Nephron (organoid): ENCODE measurements around the gene PPM1H.

Experiments used
- H3K27ac Mint-ChIP-seq, 3 experiments: 2 replicates each; pipeline ENCODE4 v1.8.0; 2020; ENCODE audit warnings: mixed read lengths in 3 of 3, mild to moderate bottlenecking in 2 of 3, moderate library complexity in 1 of 3
- H3K27me3 Mint-ChIP-seq: 2 replicates; pipeline ENCODE4 v1.8.0; 2021; ENCODE audit warnings: low read depth, mild to moderate bottlenecking, moderate library complexity, mixed read lengths
- H3K36me3 Mint-ChIP-seq: 2 replicates; pipeline ENCODE4 v1.8.0; 2020; ENCODE audit warnings: low read depth, mixed read lengths
- H3K4me1 Mint-ChIP-seq: 2 replicates; pipeline ENCODE4 v1.8.0; 2020; ENCODE audit warnings: mixed read lengths
- H3K4me3 Mint-ChIP-seq, 3 experiments: 2 replicates each; pipeline ENCODE4 v1.8.0; 2020; ENCODE audit warnings: mild to moderate bottlenecking in 3 of 3, mixed read lengths in 3 of 3, moderate library complexity in 2 of 3
- H3K9me3 Mint-ChIP-seq: 2 replicates; pipeline ENCODE4 v1.8.0; 2020; ENCODE audit warnings: mixed read lengths
- CTCF ChIP-seq, 3 experiments: fragments of 200-600 bp; sonication (generic); IDR thresholded peaks; one replicate each; pipeline ENCODE4 v1.5.0; 2021; ENCODE audit warnings: antibody characterized with exemption in 3 of 3; ENCODE audit not compliant: unreplicated experiment in 3 of 3

The PPM1H gene

GRCh38 chr12:62694632-62695031 lies 240.3 kb downstream of the PPM1H start:
- H3K27ac Mint-ChIP-seq, result peak overlapping the region in 1 of 3 experiments; percentile 14
- H3K36me3 Mint-ChIP-seq, result peaks cover 26% of the 10 kb centered on the region
- H3K4me3 Mint-ChIP-seq, result no peak overlapping the region
- no peak for TF ChIP-seq CTCF (IDR thresholded peaks at IDR 0.05; ENCODE audit: unreplicated experiment in 3 of 3)
- peaks cover 5% of the 10 kb centered on the region for H3K27me3 Mint-ChIP-seq
- peaks cover 24% of the 10 kb centered on the region for H3K4me1 Mint-ChIP-seq
- H3K9me3 Mint-ChIP-seq, result no peaks in the 10 kb centered on the region

DNA sequence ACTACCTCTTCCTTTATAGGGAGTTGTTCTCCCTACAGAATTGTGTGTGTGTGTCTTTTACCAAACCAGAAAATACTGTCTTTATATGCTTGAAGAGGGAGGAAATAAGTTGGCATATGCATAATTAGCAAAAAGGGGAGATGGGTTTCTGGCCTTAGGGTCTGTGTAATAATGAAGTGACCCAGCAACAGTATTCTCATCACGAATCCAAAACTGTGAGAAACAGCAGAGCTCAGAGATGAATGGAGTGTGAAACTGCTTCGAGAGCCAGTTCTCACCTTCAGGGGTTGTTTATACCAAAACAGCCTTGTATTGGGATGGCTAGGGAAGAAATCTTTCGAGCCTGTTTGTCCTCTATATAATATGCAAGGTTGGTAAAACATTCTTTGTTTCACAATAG lies 240.8 kb downstream of the PPM1H start:
- Mint-ChIP-seq H3K36me3 (peaks cover 31% of the 10 kb centered on the region), H3K27me3 (peaks cover 5% of the 10 kb centered on the region)

DNA sequence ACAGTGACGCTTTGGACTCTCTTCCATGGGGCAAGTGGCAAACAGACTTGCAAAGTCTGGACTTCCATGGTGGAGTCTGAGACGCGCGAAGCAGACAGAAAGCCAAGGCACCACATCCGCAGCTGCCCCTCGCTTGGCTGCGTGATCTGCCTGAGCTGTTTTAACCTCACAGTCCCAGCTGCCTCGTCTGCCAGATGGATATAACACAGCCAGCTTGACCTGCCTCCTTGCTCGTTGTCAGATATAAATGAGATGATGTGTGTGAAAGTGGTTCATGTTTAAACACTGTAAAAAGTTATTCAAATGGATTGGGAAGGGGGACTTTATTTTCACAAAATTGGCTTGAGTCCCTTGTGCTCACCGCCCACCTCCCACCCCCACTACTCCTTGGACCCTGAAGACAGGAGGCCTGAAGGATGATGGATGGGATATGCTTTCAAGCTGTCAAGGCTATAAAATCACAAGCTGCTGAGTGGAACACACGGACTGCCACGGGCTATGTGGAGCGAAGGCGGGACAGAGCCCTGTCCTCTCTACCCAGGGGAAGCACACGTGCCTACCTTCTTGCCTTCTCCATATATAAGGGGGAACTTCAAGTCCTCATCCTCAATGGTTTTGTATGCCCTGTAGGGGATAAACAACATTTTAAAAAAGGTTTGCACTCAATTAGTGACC lies 241.4 kb downstream of the PPM1H start:
- no peak overlapping the region for H3K4me3 Mint-ChIP-seq
- peaks cover 34% of the 10 kb centered on the region for H3K36me3 Mint-ChIP-seq
- peaks cover 5% of the 10 kb centered on the region for H3K27me3 Mint-ChIP-seq
- no peak for TF ChIP-seq CTCF (IDR thresholded peaks at IDR 0.05; ENCODE audit: unreplicated experiment in 3 of 3)
- peak overlapping the region; percentile 56 to 75 (median 60) for H3K27ac Mint-ChIP-seq
- H3K4me1 Mint-ChIP-seq, result peaks cover 24% of the 10 kb centered on the region
- no peaks in the 10 kb centered on the region for H3K9me3 Mint-ChIP-seq

More for the DNA sequence above, 240.8 kb downstream of the PPM1H start:
- H3K4me3 Mint-ChIP-seq, result no peak overlapping the region
- H3K27ac Mint-ChIP-seq, result peak overlapping the region in 2 of 3 experiments; percentile 14 to 60
- H3K4me1 Mint-ChIP-seq, result peaks cover 24% of the 10 kb centered on the region
- TF ChIP-seq CTCF (IDR thresholded peaks at IDR 0.05; ENCODE audit: unreplicated experiment in 3 of 3), result no peak
- no peaks in the 10 kb centered on the region for H3K9me3 Mint-ChIP-seq

DNA sequence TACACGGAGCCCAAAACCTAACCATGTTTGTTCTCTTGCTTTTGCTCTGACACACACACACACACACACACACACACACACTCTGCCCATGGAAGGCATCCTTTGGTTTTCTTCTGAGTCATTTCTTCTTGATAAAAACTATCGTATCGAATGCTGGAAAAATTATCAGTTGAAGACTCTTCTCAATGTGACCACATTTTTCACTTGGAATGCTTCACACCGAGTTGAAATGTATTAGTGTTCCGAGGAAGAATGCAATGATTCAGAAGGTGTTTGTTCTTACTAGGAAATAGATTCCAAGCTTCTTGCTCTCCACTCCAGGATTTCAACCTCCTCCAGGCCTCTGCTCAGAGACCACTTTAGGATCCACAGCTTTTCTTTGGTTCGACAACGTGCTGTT lies 242.1 kb downstream of the PPM1H start:
- Mint-ChIP-seq H3K9me3 (no peaks in the 10 kb centered on the region), H3K27me3 (peaks cover 5% of the 10 kb centered on the region), H3K27ac (peak overlapping the region; percentile 56 to 75 (median 60)), H3K4me3 (no peak overlapping the region), H3K4me1 (peaks cover 24% of the 10 kb centered on the region), H3K36me3 (peaks cover 34% of the 10 kb centered on the region)
- no peak for TF ChIP-seq CTCF (IDR thresholded peaks at IDR 0.05; ENCODE audit: unreplicated experiment in 3 of 3)

- H3K4me3 Mint-ChIP-seq, result no peak overlapping the region
- peaks cover 5% of the 10 kb centered on the region for H3K27me3 Mint-ChIP-seq
- H3K4me1 Mint-ChIP-seq, result peaks cover 22% of the 10 kb centered on the region
- H3K9me3 Mint-ChIP-seq, result no peaks in the 10 kb centered on the region
- peaks cover 30% of the 10 kb centered on the region for H3K36me3 Mint-ChIP-seq
- no peak for TF ChIP-seq CTCF (IDR thresholded peaks at IDR 0.05; ENCODE audit: unreplicated experiment in 3 of 3)
- no peak overlapping the region for H3K27ac Mint-ChIP-seq
Measured at GRCh38 chr12:62691309-62691708, 243.6 kb downstream of the PPM1H start.
